ENCODE data around the gene AMACR.

The AMACR gene

GRCh38 chr5:34008802-34009201, 952 bp upstream of the AMACR start:
- DNase-seq (ENCODE audit: low read depth in 2 of 2): no peak

DNA sequence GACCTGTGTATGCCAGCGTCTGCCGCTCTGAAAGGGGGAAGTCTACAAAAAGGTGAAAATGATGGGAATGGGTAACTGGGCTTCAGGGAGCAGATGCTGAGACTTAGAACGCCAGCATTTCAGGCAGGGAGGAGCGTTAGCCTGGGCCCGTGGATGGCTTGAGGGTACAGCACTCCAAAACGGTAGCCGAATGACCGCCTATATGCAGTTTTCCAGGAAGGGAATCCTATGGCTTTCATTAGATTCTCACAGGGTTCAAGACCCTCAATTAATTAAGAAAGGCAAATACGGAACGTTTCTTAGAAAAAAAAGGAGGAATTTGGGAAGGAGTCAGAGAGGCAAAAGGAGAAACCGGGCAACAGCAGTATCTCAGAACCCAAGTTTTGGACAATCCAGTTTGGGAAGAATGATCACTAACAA, 639 bp downstream of the AMACR start:
- no peak for DNase-seq (ENCODE audit: low read depth in 2 of 2)

GRCh38 chr5:34005681-34006080, 2.2 kb downstream of the AMACR start:
- no peak for DNase-seq (ENCODE audit: low read depth in 2 of 2)

DNA sequence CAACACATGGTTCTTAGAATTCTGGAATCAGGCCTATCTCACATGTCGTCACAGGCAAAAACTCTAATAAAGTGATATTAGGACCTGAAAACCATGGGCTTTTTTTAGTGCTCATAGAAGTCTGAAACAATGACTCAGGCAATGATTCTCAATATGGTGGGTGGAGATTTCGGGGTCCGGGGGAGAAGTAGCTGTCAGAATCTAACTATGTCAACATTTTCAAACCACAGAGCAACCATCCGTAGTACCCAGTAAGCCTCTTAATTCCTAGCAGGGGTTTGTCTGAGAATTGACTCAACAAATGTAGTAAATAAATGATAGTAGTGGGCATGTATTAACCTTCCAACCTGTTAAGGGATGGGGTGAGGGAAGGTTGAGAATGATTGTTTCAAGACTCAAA, 2.6 kb downstream of the AMACR start:
- DNase-seq (ENCODE audit: low read depth in 2 of 2): no peak

DNA sequence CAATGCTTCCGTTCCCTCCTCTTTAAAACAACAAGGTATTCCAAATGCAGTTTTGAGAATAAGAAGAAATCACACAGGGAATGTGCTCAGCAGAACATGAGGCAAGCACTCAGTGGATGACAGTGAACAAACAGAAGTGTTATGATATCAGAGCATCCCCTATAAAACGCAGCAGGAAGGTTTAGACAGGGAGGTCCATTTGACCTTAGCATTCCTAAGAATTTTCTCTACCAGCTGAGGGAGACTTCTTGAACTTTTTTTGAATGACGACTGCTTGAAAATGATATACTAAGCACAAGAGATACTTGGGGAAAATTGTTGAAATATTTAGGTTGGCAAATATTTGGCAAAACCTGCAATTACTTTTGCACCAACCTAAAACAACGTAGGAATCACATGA, 3.9 kb downstream of the AMACR start:
- DNase-seq (ENCODE audit: low read depth in 2 of 2): no peak

DNA sequence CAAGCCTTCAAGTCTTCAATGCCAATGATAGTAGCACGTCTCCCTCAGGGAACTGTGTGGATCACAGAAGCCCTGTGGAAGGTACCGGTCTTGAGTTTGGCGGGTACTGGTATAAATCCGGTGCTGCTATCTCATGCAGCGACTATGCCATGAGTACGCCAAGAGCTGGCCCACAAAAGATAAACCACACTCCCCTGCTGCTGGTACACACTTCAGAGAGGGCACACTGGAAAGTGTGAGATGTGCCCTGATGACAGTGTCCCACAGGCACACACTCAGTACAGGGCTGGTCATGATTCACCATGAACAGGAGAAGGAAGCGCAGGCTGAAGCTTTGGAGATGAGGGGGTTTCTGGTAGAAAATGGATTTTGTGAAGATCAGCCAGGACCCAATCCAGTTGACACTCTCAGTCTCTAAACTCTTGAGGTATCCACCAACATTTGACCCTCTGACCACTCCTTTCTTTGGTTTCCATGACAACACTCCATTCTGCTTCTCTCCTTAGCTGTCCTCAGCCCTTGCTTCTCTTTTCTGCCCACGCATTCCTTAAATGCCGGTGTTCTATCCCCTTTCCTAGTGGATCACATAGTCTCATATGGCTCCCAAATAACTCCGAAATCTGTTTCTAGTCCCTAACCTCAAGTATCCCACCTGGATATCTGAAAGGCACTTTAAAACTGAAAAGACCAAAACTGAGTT, 5.1 kb downstream of the AMACR start:
- no peak for DNase-seq (ENCODE audit: low read depth in 2 of 2)

DNA sequence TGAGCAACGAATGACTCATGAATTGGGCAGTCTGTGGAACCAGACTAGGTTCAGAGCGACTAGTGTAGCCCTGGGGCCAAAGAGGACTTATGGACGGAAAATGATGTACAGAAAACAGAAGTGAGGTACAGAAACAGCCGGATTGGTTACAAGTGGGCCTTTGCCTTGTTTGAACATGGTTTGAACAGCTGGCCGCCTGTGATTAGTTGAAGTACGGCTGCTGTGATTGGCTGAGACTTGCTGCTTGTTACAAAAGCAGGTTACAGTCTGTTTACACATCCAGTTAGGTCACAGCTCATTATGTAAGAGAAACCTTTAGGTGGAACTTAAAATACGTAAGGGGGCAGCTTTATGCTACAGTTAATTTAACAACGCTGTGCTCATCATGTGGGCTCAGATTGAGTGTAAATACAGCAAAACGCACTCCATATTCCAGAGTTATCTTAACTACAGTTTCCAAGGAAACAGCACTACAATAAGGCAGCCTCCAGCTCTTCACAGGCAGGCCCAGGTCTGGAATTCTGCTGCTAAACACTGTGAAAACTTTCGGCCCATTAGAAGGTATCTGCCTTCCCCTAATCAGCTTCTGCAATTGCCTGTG, 6.5 kb downstream of the AMACR start:
- no peak for DNase-seq (ENCODE audit: low read depth in 2 of 2)

DNA sequence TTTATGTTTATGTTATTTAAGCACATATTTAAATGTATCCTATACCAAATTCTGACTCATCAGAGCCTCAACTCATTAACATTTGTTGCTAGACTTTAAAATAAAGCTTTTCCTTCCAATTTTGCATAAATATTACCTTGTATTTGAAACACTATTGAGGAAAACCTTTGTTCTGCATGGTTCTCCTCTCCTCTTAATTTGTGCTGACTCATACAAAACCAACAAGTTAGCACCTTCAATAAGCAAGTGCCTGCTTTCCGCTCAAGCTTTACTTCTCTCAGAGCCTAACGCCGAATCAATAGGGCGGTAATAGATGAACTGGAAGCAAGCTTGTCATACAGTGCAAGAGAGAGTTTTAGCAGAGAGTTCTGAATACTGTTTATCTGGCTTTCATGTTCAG, 7.9 kb downstream of the AMACR start:
- DNase-seq (ENCODE audit: low read depth in 2 of 2): no peak

DNA sequence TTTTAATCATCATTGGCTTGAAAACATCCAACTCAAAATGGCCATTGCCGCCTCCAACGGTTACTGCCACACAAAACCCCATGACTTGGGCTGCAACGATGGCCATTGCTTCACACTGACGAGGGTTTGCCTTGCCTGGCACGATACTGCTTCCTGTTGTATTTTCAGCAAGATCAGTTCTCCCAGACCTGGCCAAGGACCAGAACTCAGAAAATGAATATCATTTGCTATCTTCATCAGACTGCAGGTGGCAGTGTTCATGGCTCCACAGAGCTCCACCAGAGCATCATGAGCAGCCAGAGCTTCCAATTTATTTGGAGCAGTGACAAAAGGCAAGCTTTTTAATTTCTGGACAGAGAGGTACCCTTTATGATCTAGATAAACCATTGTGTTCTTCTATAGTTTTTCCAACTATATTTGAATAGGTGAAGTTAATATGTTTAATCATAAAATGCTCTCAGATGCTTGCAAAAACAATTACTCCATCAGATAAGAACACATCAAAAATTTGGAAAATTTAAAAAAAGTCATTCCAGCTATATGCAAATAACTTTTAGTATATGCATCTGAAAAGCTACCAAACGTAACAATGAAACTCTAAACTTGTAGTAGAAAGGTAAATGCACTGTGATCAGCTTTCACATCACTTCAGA, 10.4 kb downstream of the AMACR start:
- no peak for DNase-seq (ENCODE audit: low read depth in 2 of 2)

GRCh38 chr5:33995865-33996264, 12.0 kb downstream of the AMACR start:
- no peak for DNase-seq (ENCODE audit: low read depth in 2 of 2)

GRCh38 chr5:33994845-33995244, 13.0 kb downstream of the AMACR start:
- DNase-seq (ENCODE audit: low read depth in 2 of 2): no peak

DNA sequence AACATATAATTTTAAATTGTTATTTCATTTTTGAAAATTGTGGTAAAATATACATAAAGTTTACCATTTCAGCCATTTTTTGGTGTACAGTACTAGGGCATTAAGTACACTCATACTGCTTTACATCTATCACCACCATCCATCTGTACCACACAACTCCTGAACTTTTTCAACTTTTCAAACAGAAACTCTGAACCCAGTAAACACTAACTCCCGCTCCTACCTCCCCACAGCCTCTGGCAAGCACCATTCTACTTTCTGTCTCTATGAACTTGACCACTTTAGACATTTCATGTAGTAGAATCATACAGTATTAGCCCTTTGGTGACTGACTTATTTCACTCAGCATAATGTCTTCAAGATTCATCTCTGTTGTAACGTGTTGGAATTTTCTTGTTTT, 15.0 kb downstream of the AMACR start:
- no peak for DNase-seq (ENCODE audit: low read depth in 2 of 2)

GRCh38 chr5:33985447-33985846, 22.4 kb downstream of the AMACR start:
- no peak for DNase-seq (ENCODE audit: low read depth in 2 of 2)

DNA sequence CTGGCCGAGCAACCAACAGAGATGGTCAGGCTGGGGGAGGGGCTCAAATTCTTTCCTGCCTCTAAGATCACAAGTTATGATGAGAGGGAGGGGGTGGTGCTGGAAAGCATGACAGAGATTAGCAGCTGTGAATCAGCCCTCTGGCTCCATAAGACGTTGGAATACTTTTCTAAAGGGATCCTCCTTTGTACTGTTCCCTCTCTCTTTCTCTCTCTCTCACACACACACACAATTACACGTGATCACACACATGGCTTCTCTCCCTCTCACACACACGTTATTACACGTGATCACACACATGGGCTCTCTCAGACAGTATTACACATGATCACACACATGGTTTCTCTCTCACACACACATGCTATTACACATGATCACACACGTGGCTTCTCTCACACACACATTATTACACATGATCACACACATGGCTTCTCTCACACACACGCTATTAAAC, 23.2 kb downstream of the AMACR start, which contains the start of gene SLC45A2:
TSS of gene SLC45A2 (minus strand) at position 23 of the 454 bp plus-strand sequence. CDS start 110 bp downstream, outside the sequence.
- no peak for DNase-seq (ENCODE audit: low read depth in 2 of 2)

GRCh38 chr5:33984178-33984577, 23.7 kb downstream of the AMACR start:
- no peak for DNase-seq (ENCODE audit: low read depth in 2 of 2)

- DNase-seq (ENCODE audit: low read depth in 2 of 2): no peak
Observed at GRCh38 chr5:33981408-33982162, 26.3 kb downstream of the AMACR start.

- no peak for DNase-seq (ENCODE audit: low read depth in 2 of 2)
Observed at GRCh38 chr5:33980030-33980429, 27.8 kb downstream of the AMACR start.

DNA sequence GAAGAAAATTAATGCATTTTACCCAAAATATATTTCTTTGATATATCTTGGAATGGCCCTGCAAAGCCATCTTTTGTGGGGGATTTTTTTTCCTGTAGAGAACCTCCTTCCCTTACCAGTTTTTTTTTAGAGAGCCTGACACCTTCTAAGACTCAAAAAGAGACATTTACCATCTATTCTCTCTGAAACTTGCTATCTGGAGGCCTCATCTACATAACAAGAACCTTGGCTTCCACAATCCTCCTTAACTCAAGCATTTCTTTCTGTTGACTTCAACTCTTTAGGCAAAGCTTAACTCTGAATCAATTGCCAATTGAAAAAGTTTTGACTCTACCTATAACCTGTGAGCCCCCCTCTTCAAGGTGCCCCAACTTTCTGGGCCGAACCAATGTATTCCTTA, 29.5 kb downstream of the AMACR start:
- no peak for DNase-seq (ENCODE audit: low read depth in 2 of 2)

DNA sequence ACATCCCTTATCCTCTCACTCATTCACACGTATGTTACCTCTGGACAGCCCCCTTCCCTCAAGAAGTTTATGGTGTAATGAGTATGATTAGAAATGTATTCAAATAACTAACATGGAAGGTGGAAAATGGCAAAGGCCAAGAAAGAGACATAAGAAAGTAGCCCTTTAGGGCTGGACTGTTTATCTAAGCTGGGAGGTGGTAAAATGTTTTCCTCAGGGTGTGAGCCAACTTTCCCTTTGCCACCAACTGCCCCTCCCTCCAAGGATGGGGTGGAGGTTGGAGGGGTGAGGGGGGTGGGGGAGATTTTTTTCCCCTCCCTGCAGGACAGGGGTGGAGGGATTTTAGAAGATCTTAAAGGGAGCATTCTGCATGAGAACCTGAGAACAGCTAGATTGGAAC, 31.5 kb downstream of the AMACR start:
- DNase-seq (ENCODE audit: low read depth in 2 of 2): no peak

DNA sequence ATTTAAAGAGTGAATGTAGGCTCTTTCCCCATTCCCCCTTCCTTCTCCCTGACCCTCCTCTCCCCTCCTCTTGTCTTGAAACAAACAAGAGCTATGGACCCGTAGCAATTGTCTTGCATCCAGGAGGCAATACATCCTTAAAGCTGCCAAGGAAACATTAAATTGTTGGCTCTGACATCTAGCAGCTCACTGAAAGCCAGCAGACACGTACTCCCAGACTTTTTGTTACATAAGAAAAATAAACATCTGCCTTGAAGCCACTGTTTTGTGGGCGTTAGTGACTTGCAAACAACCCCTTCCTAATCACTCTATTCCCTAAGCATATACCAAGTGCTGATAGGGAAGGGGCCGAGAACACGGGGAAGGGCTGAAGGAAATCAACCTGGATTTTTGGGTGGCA, 32.0 kb downstream of the AMACR start:
- DNase-seq (ENCODE audit: low read depth in 2 of 2): no peak

- no peak for DNase-seq (ENCODE audit: low read depth in 2 of 2)
Observed at GRCh38 chr5:33973271-33973670, 34.6 kb downstream of the AMACR start.

All from stimulated activated CD8-positive, alpha-beta memory T cell treated with anti-CD3 and anti-CD28 coated beads, Interleukin-7, amount 100 ng/mL, for 1 hour (primary cell).